Astrocyte of the cerebellum (primary cell): Measurements from ENCODE around the gene AGPS.

Source experiments
- DNase-seq: peaks from one replicate; pipeline ENCODE4 v3.0.0-alpha.2; 2011; ENCODE audit warnings: low read depth
- H3K4me3 ChIP-seq: 2 replicates; pipeline ENCODE4 v1.5.1; 2011; ENCODE audit warnings: mild to moderate bottlenecking, low read depth, low read length, moderate library complexity
- in situ Hi-C: cut with HindIII; loops from 2 replicates; pipeline ENCODE4 v1.10.0; 2017; ENCODE audit warnings: low sequenced_read_pairs
- TF ChIP-seq, protein P1 (sequence below): IDR thresholded peaks from 2 replicates; pipeline ENCODE4 v1.5.1; 2012; ENCODE audit warnings: low read length, low read depth, moderate library complexity, mild to moderate bottlenecking; ENCODE audit errors: missing control alignments

Gene AGPS

DNA sequence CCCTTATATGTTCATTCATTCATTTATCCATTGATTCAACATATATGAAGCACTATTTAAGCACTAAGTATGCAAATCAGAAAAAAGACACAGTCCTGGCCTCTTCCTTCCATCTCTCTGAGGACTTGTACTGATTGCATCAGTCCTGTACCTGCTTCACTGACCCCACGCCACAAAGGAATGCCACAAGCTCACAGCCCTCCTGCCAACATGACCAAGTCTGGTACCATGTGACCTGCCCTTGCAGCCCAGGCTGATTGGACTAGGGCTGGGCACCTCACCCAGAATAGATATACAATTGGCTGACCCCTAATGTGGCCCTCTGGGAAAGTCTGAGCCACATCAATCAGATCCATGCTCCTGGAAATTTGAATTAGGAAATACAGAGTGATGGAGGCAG, 196.6 kb downstream of the AGPS start:
- DNase-seq = no peak
- in situ Hi-C loops = no loop called here
- H3K4me3 ChIP-seq = no peak overlapping the region
- TF ChIP-seq, protein P1, sequence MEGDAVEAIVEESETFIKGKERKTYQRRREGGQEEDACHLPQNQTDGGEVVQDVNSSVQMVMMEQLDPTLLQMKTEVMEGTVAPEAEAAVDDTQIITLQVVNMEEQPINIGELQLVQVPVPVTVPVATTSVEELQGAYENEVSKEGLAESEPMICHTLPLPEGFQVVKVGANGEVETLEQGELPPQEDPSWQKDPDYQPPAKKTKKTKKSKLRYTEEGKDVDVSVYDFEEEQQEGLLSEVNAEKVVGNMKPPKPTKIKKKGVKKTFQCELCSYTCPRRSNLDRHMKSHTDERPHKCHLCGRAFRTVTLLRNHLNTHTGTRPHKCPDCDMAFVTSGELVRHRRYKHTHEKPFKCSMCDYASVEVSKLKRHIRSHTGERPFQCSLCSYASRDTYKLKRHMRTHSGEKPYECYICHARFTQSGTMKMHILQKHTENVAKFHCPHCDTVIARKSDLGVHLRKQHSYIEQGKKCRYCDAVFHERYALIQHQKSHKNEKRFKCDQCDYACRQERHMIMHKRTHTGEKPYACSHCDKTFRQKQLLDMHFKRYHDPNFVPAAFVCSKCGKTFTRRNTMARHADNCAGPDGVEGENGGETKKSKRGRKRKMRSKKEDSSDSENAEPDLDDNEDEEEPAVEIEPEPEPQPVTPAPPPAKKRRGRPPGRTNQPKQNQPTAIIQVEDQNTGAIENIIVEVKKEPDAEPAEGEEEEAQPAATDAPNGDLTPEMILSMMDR = no peak

DNA sequence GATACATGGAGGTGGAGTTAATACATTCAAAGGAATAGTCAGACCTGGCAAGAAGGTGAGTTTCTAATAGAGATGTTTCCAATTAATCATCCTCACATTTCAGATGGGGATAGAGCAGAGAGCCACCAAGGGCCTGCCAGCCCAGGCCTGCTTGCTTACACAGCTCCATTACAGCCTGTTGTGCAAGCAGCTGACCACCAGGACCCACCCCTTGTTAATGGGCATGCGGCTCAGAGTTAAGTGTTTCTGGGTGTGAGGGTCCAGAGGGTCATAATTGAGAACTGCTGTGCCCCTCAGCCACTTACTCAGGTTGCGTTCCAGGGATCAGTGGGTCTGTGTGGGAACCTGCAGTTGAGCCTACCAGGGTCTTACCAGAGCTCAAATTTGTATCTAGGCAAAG, 199.8 kb downstream of the AGPS start:
- DNase-seq = no peak
- H3K4me3 ChIP-seq = no peak overlapping the region
- TF ChIP-seq, protein P1 = no peak
- in situ Hi-C loops = no loop called here

DNA sequence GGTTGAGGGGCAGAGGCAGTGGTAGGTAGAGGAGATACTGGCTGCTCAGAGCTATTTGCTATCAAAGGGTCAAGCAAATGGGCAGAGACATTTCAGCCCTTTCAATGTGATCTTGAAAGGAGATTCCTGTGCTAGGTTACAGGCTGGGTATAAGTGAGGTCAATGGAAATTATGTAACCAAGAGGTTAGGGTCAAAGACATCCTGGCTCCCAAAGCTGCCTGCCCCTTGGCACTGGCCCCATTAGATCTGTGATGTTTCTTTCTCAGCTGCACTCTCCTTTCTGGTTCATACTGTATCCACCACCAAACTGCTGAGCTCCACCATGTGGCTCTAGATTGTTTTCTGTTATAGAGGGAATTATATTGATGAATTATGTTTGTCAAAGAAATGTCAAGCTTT, 200.4 kb downstream of the AGPS start:
- TF ChIP-seq, protein P1 = no peak
- no peak for DNase-seq
- no peak overlapping the region for H3K4me3 ChIP-seq
- in situ Hi-C loops = no loop called here

DNA sequence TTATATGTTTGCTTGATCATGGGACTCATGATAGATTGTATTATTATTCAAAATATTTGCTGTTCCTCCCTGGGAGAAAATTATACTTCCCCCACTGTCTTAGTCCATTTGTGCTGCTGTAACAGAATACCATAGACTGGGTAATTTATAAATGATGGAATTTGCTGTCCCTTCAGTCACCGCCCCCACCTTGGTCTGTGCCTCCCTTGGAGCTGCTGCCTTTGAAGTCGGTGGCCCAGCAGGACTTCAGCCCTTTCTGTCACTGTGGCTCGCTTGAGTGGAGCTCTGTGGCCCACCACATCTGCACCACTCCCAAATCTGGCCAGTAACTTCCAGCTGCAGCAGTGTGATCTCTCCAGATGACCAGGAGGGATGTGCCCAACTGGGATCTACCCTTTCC, 200.8 kb downstream of the AGPS start:
- in situ Hi-C loops = no loop called here
- DNase-seq = no peak
- TF ChIP-seq, protein P1 = no peak
- no peak overlapping the region for H3K4me3 ChIP-seq
